ENCODE results near the gene OAF. TPM values are rescaled to one million over a fixed set of nuclear protein-coding genes. Genes with fewer than 3 reads are reported as not detected.
A peak's percentile ranks its signal among the peaks of the same experiment; 100 is the strongest.
"Not testable (repeated sequence)": the region's sequence is repeated elsewhere in the genome, so short reads cannot be mapped to it uniquely, and the experiment has no call there.

The OAF gene
- polyA plus RNA-seq (ENCODE audit: insufficient read length in 10 of 10) = 10 to 100 TPM; 25.7 to 72.2 (median 52.6) TPM
- long read RNA-seq, donor 1, transcript OAF-201 (4 exons, 2,525 nt) = major isoform, 31 of 31 reads
- long read RNA-seq, donor 1, partial matches to known transcripts = 0 of 31 reads
- long read RNA-seq, donor 1, other reads (novel, unspliced or antisense) = 0 of 31 reads
- long read RNA-seq, donor 2, transcript OAF-201 (4 exons, 2,525 nt) = major isoform, 24 of 24 reads
- long read RNA-seq, donor 2, partial matches to known transcripts = 0 of 24 reads
- long read RNA-seq, donor 2, other reads (novel, unspliced or antisense) = 0 of 24 reads
- long read RNA-seq, donor 3 = 0 reads
- long read RNA-seq, donor 4, transcript OAF-201 (4 exons, 2,525 nt) = major isoform, 24 of 30 reads
- long read RNA-seq, donor 4, partial matches to known transcripts = 5 of 30 reads
- long read RNA-seq, donor 4, other reads (novel, unspliced or antisense) = 0 of 30 reads
- long read RNA-seq, donor 5, transcript OAF-201 (4 exons, 2,525 nt) = major isoform, 38 of 60 reads
- long read RNA-seq, donor 5, partial matches to known transcripts = 20 of 60 reads
- long read RNA-seq, donor 5, other reads (novel, unspliced or antisense) = 0 of 60 reads
- long read RNA-seq, donor 6, transcript OAF-201 (4 exons, 2,525 nt) = major isoform, 38 of 59 reads
- long read RNA-seq, donor 6, partial matches to known transcripts = 21 of 59 reads
- long read RNA-seq, donor 6, other reads (novel, unspliced or antisense) = 0 of 59 reads
- long read RNA-seq, donor 7, transcript OAF-201 (4 exons, 2,525 nt) = major isoform, 39 of 55 reads
- long read RNA-seq, donor 7, partial matches to known transcripts = 16 of 55 reads
- long read RNA-seq, donor 7, other reads (novel, unspliced or antisense) = 0 of 55 reads
- long read RNA-seq, donor 8, transcript OAF-201 (4 exons, 2,525 nt) = major isoform, 21 of 21 reads
- long read RNA-seq, donor 8, partial matches to known transcripts = 0 of 21 reads
- long read RNA-seq, donor 8, other reads (novel, unspliced or antisense) = 0 of 21 reads
- long read RNA-seq, donor 9, partial matches to known transcripts = 0 of 4 reads
- long read RNA-seq, donor 9, other reads (novel, unspliced or antisense) = 0 of 4 reads

DNA sequence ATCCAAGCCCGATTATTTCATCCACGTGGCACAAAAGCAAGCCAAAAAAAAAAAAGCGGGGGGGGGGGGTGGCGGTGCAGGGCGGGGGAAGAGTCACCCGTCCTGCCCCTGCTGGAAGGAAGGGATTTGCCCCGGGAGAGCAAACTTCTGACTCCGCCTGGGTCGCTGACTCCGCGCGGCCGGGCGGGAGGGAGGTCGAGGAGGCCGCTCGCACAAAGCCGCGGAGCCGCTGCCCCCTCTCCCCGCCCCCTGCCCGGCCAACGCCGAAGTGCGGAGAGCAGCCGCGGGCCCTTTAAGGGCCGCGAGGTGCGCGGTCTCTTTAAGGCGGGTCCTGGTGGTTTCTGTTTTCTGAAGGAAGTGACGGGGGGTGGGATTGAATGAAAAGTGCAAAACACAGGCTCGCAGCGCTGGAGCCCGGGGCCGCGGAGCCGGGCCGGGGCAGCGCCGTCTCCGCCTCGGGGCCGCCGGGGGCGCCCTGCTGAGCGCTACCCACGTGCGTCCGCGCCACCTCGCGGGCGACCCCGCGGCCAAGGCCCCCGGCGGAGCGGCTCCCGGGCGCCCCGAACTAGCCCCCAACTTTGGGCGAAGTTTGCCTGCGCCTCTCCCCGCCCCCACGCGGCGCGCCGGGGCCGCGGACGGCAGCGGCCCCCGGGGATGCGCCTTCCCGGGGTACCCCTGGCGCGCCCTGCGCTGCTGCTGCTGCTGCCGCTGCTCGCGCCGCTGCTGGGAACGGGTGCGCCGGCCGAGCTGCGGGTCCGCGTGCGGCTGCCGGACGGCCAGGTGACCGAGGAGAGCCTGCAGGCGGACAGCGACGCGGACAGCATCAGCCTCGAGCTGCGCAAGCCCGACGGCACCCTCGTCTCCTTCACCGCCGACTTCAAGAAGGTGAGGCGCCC, at the start of gene OAF:
Gene OAF, plus strand, starts transcription at position 407 of the 896 bp plus-strand sequence. Its CDS starts 248 bp downstream, at position 655.
- peak; percentile 87 to 97 (median 93) for DNase-seq

DNA sequence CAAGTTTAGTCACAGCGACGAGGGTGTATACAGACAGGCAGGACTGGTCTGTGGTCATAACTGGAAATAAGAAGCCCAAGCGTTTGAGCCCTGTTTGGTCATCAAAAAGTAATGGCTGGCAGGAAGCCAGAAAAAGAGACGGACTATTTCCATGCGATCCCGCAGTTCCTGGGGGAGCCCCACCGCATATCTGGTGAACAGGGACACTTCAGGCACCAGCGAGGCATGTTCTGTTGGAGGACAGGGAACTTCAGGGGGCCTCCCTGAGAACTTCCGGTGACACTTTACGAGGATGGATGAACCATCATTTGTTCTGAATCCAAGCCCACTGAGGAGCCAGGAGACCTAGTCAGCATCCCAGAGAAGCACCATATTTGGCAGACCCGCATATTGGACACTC, 43.2 kb upstream of the OAF start:
- DNase-seq = no peak

DNA sequence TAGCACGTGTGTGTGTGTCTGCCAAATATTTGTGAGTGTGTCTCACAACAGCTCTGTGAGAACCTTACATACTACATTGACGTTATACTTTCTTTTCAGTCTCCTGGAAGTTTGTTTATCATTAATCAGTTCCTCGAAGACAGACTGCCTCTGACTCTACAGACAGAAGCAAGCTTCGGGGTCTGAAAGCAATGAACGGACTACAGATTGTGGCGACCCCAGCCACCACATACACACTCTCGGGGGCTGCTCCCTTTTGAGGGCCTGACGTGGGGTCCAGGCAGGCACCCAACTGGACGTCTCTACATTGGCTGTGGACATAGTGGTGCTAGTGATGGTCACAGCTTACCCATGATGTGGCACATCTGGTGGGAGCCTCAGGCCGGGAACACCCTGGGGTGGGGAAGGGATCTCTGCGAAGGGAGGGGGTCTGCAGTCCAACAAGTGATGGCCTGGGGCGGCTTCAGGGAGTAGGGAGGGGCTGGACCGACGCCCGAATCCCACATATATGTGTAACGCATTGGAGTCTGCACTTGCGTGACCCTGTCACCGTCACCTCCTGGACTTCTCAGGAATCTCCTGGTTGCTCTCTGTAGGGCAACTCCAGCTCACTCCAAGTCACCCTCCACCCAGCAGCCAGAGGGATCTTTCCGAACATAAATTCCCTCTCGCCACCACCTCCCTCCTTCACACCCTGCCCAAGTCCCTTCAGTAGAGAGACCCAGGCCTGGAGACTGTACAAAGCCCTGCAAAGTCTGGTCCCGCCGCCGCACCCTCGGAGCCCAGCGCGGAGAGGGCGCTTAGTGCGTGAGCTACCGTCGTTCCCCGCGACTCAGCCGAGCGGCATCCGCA, 42.5 kb upstream of the OAF start:
- DNase-seq = peak in 1 of 3 donors; percentile 14

DNA sequence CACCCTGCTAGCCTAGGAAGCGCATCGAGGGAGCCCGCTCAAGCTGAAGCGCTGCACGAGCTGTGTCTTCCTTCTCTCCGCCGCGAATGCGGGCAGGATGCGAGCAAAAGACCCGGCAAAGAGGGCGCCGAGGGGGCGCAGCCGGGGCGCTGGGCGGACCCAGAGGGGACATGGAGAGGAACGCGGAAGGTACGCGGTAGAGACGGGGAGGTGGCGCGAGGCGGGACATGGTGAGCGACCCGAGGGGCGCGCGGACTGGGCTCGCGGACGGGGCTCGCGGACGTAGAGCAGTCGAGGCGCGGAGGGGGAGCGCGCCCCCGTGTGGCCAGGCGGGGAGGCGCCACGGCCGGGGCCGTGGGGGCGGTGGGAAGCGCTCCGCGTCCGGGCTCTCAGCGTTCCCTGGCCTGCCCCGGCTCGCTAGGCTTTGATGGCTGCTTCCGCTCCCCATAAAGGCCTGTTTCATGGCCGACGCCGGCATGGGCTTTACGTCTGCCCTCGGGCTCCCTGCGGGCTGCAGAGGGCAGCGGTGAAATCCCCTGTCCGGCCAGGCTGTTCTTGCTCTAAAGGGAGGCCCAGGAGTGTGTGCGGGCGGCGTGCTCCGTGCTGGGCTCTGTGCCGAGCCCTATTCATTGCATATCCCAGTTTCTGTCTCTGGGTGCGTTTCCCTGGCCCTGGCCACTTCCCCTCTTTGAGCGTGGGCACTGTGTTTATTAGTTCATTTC, 41.7 kb upstream of the OAF start:
- DNase-seq = peak; percentile 67 to 95 (median 87)

DNA sequence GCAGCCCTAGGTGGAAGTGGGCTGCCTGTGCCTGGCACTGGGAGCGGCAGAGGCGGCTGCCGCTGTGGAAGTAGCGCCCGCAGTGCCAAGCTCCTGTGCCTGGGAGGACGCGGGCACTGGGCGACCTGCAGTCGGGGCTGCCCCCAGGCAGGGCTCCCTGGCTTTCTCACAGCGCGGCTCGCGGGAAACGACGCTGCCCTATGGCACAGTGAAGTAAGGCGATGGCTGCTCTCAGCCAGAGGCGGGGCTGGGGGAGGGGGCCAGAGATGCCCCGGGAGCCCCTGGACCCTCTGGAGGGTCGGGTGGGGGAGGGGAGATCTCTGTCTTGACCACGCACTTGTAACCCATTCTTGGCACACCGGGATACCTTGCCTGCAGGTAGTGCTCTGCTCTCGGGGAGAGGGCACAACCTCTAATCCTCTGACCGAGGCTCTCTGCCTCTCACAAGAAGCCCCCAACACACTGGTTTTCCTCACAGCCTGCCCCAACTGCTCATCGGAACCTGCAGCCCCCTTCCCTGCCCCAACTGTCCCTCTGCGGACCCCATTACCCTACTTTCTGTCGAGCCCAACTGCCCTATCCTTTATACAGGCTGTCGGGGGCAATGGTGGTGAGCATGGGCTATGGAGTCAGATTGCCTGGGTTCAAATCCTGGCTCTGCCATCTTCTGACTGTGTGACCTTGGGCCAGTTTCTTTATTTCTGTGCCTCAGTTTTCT, 40.7 kb upstream of the OAF start:
- no peak for DNase-seq

DNA sequence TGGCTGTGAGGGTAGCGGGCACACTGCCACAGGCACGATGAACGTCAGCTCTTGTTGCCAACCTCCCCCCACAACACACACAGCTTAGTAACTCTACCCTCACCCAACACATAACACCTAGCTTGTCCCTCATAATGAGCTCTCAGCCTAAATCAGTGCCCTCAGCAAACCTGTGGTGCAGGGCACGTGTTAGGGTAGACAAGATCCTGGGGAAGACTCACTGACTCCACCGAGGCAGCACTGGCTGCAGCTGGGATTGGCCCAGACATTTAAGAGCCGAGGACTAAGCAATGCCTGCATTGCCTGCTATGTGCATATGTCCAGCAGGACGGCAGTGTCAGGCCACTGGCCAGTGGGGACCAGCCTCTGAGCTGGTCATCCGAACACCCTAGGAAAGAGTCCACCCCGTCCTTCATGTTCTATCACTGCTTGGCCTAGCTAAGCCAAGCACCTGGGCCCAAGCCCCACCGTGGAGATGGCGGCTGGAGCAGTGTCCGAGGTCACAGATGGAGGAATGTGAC, 40.0 kb upstream of the OAF start:
- no peak for DNase-seq

DNA sequence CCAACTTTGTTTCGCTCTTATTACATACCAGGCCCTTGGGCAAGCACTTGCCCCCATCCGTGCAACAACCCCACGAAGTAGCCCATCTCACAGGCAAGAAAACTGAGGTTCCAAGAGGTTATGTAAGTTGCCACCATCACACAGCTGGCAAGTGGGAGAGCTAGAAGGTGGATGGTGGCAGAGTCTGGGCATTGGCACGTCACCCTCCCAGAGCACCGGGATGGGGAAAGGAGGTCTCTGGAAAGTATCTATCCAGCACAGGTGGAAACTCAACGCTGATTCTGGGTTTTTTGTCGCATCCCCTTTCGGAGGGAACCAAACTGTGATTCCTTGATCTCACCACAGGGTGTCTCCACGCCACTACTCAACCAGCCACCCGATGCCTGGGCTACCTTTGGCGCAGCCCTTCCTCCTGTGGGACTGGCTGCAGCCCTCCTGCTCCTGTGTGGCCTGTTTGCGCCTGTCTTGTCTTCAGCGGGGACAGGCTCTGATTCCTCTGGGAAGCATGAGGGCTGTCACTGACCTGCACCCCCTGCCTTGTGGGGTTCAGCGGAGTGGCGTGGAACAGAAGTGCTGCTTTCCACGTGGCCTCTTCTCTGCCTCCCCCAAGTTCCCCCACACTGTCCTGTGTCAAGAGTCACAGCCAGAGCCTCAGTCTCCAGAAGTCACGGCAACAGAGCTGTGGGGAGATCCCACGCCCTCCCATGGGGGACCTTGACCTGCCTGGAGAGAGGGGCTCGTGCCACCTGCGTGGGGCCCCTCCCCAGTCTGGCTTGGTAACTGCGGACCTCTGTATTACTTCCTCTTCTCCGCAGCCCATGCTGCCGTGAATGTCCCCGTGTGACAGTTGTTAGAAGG, 38.5 kb upstream of the OAF start:
- peak; percentile 40 to 84 (median 74) for DNase-seq

DNA sequence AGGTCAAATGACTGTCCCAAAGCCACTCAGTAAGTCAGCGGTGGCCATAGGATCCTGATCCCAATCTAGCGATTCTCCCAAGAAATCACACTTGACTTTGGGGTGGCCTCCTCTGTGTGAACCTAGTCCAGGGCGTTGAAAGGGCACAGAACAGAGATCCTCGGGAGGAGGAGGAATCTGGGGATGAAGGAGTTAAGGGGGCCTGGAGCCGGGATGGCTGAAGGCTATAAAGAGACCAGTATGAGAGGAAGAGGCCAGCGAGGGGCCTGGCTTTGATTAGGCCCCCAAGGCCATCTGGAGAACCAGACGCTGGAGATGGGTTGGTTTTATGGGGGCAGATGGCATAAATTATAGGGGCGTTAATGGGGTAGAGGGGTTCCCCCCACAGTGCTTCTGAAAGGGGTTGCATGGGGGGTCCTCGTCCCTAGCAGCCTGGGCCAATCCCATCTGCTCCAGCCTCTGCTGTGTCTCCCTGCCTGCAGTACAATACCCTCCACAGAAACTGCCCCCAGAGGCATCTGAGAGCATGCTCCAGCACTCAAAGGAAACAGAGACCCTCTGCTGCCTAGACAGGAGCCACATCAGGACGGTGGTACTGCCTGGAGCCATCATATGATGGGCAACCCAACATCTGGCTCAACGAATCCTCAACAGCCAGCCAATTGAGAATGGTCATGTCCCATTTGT, 37.7 kb upstream of the OAF start:
- peak in 1 of 3 donors; percentile 64 for DNase-seq

DNA sequence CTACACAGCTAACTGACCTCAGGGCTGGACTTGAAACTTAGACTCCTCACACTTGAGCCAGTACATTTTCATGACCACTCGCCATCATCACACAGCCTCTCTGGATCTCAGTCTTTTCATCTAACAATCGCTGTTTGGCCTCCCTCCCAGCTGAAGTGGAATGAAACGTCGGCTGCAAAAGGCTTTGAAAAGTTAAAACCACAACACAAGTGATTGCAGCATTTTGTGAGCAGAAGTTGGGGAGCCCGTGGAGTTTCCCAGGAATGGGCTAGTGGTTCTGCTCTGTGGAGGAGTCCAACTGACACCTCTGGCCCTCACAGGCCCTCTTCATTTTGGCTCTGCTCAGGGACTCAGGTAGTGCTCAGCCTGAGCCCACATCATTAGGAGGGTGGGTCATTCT, 37.0 kb upstream of the OAF start:
- DNase-seq = peak in 1 of 3 donors; percentile 69

DNA sequence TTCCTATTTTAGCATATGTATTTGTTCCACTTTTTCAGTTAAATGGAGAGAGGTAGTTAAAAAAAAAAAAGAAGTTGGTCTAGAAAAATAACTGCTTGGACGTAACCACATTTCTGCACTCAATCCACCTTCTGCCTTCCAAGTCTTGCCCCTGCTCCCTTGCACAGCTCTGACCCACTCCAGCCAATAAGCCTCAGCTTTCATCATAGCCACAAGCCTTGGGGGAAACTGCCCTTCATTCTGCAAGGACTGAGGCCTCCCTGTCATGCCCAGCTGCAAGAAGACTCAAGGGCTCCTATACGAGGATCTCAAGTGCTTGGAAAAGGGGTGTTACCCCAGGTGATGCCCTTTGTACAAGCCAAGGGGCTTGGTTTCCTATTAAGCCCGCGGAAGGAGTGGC, 36.0 kb upstream of the OAF start:
- DNase-seq = no peak

DNA sequence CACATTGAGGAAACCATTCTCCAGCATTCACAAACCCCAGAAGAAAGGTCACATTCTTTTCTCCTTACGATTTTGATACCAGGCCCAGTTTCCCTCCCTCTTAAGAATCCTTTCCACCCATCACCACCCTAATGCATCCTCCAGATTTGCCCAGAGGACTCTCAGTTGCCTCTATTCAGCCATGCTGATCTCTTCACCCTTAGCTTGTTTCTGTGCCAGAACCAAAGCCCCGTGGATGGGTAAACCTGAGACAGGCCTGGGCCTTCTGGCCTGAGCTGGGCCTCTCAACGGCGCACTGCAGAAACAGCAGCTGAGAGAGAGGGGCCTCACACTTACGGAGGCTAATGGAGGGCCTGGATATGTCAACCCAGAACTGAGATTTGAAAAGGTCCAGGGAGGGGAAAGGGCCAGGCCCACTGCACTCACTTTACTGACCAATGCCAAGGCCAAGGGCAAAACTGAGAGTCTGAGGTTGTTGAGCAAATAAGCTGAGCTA, 32.2 kb upstream of the OAF start:
- DNase-seq = peak in 1 of 3 donors; percentile 76

DNA sequence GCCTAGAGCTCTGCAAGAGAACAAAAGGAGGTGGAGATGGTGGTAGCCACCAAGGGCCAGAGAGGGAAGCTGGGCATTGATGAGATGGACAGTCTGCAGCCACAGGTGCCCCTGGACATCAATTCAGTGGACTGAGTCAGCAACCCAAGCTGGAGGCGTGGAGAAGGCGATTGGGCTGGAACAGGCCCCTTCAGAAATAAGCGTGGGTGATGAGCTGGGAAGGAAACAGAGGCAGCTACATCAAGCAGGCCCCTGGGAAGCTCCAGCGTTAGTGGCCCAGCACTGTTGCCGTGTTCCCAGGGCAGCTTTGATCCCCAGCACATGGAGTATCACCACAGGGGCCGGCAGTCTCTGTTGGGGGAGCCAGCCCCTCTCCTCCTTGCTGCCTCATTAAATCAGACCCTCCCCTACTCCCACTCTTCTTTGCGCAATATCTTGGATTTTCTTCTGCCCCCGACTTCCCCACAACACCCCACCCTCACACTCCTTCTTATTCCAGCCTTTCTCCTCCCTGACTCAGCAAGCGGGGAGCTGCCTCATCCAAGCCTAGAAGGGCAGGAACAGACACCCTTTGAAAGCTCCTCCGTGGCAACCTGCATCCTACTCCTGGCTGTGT, 31.7 kb upstream of the OAF start:
- peak in 1 of 3 donors; percentile 37 for DNase-seq

DNA sequence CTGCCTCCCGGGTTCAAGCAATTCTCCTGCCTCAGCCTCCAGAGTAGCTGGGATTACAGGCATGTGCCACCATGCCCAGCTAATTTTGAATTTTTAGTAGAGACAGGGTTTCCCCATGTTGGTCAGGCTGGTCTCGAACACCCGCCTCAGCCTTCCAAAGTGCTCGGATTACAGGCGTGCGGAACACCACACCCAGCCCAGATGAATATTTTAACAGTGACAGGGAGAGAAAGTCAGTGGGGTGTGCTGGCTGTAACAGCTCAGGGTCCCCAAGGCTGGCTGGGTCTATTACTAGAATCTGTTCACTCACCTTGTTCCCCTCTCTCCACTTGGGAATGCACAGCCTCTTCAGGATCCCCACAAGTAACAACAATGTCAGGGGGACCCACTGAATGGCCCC, 30.8 kb upstream of the OAF start:
- DNase-seq = not testable (repeated sequence)

DNA sequence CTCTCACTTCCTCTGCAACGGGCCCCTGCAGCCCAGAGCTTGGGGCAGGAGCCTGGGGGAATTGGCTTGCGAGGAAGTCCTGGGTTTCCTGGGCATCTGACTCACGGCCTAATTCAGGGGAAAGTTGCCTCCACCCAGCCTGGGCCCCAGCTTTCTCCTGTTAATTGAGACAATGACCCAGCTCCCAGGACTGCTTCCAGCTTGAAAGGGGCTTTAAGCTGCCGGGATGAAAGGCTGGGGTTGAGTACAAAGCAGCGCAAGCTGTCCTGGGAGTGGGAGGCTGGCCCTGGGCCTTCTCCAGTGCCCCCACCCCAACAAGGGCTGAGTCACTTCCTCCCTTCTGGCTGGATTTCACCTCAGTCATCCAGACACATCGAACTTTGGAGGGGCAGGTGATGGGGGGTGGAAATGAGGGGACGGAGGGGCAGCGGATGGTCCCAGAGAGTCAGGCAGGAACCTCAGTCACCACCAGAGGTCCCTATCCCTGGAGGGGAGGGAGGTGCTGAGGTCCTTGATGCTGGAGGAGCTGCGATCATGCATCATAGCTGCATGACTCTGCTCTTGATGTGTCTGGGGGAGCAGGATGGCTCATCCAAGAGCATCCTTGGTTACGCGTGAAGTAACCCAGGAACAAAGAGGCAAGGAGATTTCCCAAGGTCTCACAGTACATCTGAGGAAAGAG, 30.1 kb upstream of the OAF start:
- peak in 2 of 3 donors; percentile 21 to 54 for DNase-seq

DNA sequence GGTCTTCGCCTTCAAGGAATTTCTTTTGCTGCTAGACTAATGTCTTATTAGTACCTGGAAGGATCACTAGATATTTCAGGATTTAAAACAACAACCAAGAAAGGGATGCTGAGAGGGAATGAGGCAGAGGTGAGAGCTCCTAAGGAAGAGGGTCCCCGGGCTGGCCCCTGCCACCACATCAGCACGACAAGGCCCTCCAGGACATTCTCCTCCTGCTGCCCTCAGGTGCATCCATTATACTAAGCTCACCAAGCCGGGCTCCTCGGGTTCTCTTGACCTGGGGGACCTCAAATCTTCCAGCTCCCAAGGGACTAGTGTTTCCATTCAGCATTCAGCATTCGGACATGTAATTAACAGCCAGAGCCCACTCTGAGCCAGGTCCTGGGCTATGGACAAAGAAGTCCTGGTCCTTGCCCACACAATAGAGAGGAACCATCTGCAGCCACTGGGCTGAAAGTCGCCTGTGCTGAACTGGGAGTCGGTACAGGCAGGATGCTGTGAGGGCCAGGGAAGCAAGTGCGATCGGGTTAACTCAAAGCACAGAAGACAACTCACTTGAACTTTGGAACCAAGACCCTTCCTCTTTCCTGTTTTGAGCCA, 29.4 kb upstream of the OAF start:
- no peak for DNase-seq

Measured in muscle of back (tissue), 13 donors.